Measurements from ENCODE around the gene FHOD3. TPM values are rescaled to one million over a fixed set of nuclear protein-coding genes. Genes with fewer than 3 reads are reported as not detected.

Gene FHOD3
- total RNA-seq, 1 experiment from 2014 or later: 23.1 TPM

DNA sequence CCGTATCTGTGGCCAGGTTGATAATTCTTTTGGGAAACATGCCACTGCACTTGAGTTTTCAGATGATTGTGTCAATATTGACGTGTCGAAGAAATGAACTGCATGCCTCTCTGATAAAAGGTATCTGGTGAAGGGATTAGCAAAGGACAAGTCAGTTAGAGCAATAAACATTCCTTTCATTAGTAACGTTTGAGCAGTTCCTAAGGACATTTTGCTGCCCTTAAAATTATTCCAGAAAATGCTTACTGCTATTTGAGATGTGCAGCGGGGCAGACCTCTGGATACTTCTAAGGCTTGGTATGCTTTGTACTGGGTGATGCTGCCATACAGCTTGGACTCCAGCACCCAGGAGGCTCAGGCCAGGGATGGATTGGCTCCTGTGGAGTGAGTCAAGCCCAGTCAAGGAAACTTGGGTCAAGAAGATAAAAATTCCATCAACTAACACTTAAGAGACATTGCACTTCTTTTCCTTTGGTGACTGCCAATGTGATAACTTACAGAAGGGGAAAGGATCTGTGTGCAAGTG, 166.7 kb downstream of the FHOD3 start:
- no peak for DNase-seq (ENCODE audit: extremely low read depth, low read depth)

- DNase-seq (ENCODE audit: extremely low read depth, low read depth): no peak
Observed at GRCh38 chr18:36465276-36465675, 167.8 kb downstream of the FHOD3 start.

GRCh38 chr18:36465970-36466369, 168.5 kb downstream of the FHOD3 start:
- DNase-seq (ENCODE audit: extremely low read depth, low read depth): no peak

- no peak for DNase-seq (ENCODE audit: extremely low read depth, low read depth)
Observed at GRCh38 chr18:36467614-36468013, 170.1 kb downstream of the FHOD3 start.

DNA sequence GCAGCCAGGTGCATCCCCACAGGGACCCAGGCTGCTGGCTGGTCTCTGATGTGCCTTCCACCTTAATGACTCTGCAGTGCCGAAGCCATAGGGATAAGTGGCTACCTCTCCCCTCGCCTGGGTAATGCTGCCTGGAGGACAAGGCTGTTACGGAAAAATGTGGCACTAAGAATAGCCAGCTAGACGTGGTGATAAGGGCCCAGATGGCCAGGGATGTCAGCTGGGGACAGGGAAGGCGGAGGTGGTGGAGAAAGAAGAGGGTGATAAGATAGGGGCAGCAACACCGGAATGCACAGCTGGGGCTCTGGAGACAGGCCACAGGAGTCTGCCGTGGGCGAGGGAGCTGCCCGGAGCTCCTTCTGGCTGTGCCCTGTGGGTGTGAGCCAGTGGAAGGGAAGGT, 170.6 kb downstream of the FHOD3 start:
- DNase-seq (ENCODE audit: extremely low read depth, low read depth): no peak

DNA sequence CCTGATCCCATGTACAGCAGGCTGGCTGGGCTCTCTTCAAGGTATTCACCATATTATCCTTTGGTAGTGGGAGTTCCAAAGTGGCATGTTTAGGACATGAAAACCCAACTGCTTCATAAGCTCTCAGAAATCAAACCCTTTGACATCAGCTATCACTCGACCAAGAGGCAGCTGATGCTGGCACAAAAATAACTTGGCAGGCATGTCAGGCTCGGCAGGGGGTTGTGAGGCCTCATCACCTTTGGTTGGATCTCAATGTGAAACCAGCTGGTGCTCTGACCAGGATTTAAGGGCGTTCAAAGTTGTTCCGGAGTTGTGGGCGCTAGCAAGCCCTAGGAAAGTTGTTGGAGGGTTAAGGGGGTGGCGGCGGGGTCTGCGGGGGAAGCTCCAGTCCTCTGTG, 171.9 kb downstream of the FHOD3 start:
- no peak for DNase-seq (ENCODE audit: extremely low read depth, low read depth)

DNA sequence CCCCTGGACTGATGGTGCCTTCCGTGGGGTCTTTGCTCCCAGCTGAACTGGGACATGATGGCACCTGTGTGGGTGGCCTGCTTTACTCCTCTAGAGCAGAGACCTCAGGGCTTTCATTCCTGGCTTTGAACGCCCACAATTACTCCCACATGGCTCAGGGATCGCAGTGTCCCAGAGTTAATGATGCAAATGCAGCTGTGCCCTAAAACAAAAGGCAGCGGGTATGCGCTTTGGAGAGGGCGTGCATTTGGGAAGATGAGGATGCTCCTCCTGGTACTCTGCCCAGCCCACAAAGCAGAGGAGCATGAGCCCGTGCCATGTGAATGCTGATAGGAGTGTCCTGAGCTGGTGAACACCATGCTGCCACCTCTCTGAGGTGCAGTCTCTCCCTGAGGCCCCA, 173.4 kb downstream of the FHOD3 start:
- no peak for DNase-seq (ENCODE audit: extremely low read depth, low read depth)

GRCh38 chr18:36471393-36471792, 173.9 kb downstream of the FHOD3 start:
- no peak for DNase-seq (ENCODE audit: extremely low read depth, low read depth)

DNA sequence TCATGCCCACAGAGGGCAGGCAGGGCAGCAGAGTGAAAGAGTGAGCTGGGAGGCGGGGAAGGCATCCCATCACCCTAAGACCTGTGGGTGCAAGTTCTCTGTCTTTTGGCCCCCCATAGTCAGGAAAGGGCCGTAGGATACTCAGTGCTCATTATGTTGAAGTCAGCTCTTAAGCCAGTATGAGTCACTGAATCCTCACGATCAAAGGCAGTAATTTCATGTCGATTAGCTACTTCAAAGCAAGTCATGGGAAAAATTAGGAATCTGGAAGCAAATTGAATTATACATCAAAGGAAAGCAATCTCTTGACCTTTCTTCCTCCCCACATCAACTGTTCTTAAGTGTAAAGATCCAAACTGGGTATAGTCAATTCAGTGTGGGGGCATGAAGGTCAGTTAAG, 178.9 kb downstream of the FHOD3 start:
- DNase-seq (ENCODE audit: extremely low read depth, low read depth): no peak

DNA sequence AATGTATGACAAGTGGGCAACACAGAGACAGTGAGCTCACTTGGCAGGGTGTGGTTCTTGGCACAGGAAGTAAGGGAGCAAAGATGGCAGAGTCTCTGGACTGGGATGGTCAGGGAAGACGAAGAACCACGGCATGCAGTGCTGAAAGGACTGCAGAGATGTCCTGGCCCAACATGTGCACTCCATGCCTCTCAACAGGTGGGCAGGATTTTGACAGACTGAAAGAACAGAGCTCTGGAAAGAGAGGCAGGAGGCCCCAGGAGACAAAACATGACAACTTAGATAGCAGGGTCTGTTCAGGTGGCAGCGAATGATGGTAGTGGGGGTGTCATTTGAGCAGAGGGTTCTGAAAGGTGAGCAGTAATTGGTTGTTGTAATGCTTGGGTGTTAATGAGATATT, 180.3 kb downstream of the FHOD3 start:
- no peak for DNase-seq (ENCODE audit: extremely low read depth, low read depth)

DNA sequence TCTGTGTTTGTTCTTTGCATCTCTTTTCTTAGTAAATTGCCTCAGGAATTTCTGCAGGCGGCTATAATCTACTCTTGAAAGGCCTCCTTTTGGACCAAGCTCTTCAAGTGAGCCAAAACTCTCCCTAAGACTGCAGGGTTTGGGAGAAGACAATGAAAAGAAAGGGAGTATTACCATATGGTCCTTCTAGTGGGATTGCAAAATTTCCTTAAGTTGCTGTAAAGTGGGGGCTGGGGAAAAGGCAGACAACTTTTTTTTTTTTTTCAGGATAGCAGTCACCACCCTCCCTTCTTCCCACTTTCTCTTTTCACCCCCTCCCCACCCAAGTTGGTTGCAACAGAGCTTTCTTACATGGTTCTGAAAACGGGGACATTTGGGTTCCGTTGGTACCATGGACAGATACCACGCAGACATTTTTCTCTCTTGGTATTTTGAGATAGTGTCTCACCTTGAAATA, 183.7 kb downstream of the FHOD3 start:
- no peak for DNase-seq (ENCODE audit: extremely low read depth, low read depth)

DNA sequence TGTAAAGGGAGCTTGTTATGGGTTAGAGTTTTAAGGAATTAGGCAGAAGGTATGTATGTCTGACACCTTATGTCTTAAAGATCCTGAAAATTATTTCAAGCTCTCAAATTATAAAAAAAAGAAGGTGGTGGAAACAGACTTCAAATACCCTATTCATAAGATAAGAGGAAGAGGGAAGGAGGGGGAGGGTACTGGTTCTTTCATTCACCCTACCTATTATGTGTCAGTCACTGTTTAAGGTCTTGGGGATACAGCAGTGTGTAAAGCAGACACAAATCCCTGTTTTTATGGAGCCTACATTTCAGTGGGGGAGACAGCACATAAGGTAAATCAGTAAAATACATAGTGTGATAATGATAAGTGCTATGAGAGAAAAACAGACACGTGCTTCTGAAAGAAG, 184.4 kb downstream of the FHOD3 start:
- DNase-seq (ENCODE audit: extremely low read depth, low read depth): no peak

- DNase-seq (ENCODE audit: extremely low read depth, low read depth): no peak
Observed at GRCh38 chr18:36484591-36484990, 187.1 kb downstream of the FHOD3 start.

GRCh38 chr18:36485772-36486171, 188.3 kb downstream of the FHOD3 start:
- no peak for DNase-seq (ENCODE audit: extremely low read depth, low read depth)

DNA sequence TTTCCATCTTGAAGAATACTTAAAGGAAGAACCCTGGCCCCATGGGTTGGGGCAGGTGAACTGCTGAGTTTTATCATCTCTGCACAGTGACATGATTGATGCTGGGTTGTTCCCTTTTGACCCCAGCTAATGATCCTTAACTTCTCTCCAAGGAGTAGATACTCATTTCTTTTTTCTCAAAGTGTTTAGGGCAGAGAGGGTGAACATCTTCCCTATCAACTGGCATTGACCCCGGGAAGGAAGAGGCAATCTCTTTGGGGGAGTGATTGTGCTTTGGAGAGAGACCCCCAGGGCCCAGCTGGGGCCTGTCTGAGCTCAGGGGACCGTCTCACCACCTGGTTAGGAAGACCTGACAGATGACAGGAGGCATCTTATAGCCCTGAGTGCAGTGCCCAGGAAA, 190.6 kb downstream of the FHOD3 start:
- no peak for DNase-seq (ENCODE audit: extremely low read depth, low read depth)

DNA sequence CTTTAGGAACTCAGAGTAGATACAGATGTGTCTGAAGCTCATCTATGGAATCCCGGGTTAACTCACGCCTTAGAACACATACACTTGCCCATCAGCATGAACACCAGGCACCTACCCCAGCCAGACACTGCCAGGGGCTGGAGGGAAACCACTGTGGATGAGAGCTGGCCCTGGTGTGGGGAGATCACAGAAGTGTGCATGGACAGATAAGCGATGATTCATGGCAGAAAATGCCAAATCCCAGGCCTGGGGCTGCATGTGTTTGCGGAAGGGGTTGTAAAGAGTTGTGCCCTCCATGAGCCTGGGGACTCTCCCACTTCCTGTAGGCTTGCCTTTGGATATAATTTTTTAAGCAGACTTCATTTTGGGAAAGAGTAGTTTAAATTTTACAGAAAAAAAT, 193.4 kb downstream of the FHOD3 start:
- DNase-seq (ENCODE audit: extremely low read depth, low read depth): no peak

GRCh38 chr18:36492604-36493329, 195.3 kb downstream of the FHOD3 start:
- DNase-seq (ENCODE audit: extremely low read depth, low read depth): no peak

- no peak for DNase-seq (ENCODE audit: extremely low read depth, low read depth)
Observed at GRCh38 chr18:36493349-36494159, 196.0 kb downstream of the FHOD3 start.

DNA sequence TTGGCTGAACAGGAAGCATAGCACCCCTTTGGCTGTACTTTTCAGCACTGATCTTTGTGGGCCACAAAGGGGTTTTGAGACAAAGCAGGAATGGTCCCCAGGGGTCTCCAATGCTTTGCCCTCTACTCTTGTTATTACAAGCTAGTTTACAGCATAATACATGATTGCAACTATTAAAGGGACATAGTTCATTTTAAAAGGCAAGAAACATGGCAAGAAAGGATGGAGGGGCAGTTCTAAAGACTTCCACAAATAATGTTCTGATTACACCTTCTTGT, 196.6 kb downstream of the FHOD3 start:
- DNase-seq (ENCODE audit: extremely low read depth, low read depth): no peak

- DNase-seq (ENCODE audit: extremely low read depth, low read depth): no peak
Observed at GRCh38 chr18:36496022-36496421, 198.5 kb downstream of the FHOD3 start.

DNA sequence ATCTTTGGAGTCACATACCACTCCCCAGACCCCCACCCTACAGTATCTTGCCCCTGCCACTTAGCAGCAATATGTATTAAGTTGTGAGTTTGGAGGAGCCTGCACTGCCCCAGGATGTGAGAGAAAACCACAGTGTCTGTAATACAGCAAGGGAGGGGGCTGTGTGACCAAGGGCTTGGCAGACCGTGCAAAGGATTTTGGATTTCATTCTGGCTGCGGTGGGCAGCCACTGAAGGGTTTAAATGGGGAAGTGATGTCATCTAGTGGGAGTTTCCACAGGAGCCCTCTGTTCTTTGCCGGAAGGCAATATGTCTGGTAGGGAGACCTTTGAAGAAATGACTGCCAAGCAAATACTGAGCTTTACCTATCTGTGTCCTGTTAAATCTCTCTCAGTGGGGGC, 202.4 kb downstream of the FHOD3 start:
- DNase-seq (ENCODE audit: extremely low read depth, low read depth): no peak

DNA sequence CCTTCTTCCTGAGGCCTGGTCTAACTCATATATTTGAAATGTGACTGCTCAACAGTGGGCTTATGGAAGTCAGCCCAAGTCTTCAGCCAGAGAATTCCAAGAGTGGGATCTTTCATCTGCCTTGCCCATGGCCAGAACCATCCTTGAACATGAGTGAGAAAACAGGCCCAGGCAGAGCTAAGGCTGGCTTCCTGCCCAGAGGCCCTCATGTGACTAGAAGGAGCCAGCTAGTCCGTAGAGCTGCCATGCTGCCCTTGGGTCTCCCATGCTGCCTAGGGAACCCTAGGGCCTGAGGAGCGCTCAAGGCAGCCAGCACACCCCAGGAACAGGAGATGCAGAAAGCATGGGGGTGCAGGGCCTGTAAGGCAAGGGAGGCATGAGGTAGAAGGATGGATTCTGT, 203.6 kb downstream of the FHOD3 start:
- no peak for DNase-seq (ENCODE audit: extremely low read depth, low read depth)

Data from NCI-H460 (cell line).